Mesothelial cell of epicardium (in vitro differentiated cells): ENCODE data around the gene KRT38. TPM values are rescaled to one million over a fixed set of nuclear protein-coding genes. Genes with fewer than 3 reads are reported as not detected.

Experiments
- DNase-seq, 2 experiments: peaks; one replicate each; pipeline ENCODE4 v3.0.0; 2021; ENCODE audit warnings: low spot score in 2 of 2; ENCODE audit not compliant: unreplicated experiment in 2 of 2
- H3K27ac Mint-ChIP-seq: 2 replicates; pipeline ENCODE4 v1.8.0; 2021; ENCODE audit warnings: mixed read lengths
- H3K27me3 Mint-ChIP-seq: 2 replicates; pipeline ENCODE4 v1.8.0; 2021; ENCODE audit warnings: low read depth, mixed read lengths
- H3K36me3 Mint-ChIP-seq: 2 replicates; pipeline ENCODE4 v1.8.0; 2021; ENCODE audit warnings: mixed read lengths
- H3K4me1 Mint-ChIP-seq: 2 replicates; pipeline ENCODE4 v1.8.0; 2021; ENCODE audit warnings: mixed read lengths
- H3K4me3 Mint-ChIP-seq: 2 replicates; pipeline ENCODE4 v1.8.0; 2021; ENCODE audit warnings: mild to moderate bottlenecking, moderate library complexity, mixed read lengths
- H3K9me3 Mint-ChIP-seq: 2 replicates; pipeline ENCODE4 v1.8.0; 2021; ENCODE audit warnings: mixed read lengths
- CTCF ChIP-seq: fragments of 200-600 bp; sonication (generic); IDR thresholded peaks from one replicate; pipeline ENCODE4 v1.5.0; 2021; ENCODE audit warnings: antibody characterized with exemption; ENCODE audit not compliant: unreplicated experiment
- total RNA-seq: library from RNA; stranded (reverse); gene quantifications from 3 replicates; pipeline ENCODE4 v1.2.1, GENCODE V29; 2021

Gene KRT38
- total RNA-seq, 1 donor from 2014 or later, result not detected

- peaks cover 10% of the 10 kb centered on the region for H3K9me3 Mint-ChIP-seq
- no peaks in the 10 kb centered on the region for H3K27me3 Mint-ChIP-seq
- H3K27ac Mint-ChIP-seq, result no peak overlapping the region
- H3K36me3 Mint-ChIP-seq, result peaks cover 6% of the 10 kb centered on the region
- TF ChIP-seq CTCF, result no peak
- no peak for DNase-seq
- H3K4me1 Mint-ChIP-seq, result peaks cover 14% of the 10 kb centered on the region
- H3K4me3 Mint-ChIP-seq, result no peak overlapping the region
Measured at GRCh38 chr17:41390411-41390938, 50.3 kb downstream of the KRT38 start.

GRCh38 chr17:41387670-41388069 lies 53.1 kb downstream of the KRT38 start:
- no peak for DNase-seq
- Mint-ChIP-seq H3K4me3 (no peak overlapping the region), H3K9me3 (peaks cover 10% of the 10 kb centered on the region), H3K27ac (no peak overlapping the region), H3K36me3 (peaks cover 6% of the 10 kb centered on the region), H3K4me1 (peaks cover 13% of the 10 kb centered on the region), H3K27me3 (no peaks in the 10 kb centered on the region)
- TF ChIP-seq CTCF, result no peak

GRCh38 chr17:41386227-41386626 lies 54.6 kb downstream of the KRT38 start:
- no peak for TF ChIP-seq CTCF
- Mint-ChIP-seq H3K27me3 (no peaks in the 10 kb centered on the region), H3K36me3 (peaks cover 6% of the 10 kb centered on the region), H3K4me1 (peaks cover 10% of the 10 kb centered on the region), H3K27ac (no peak overlapping the region), H3K9me3 (peaks cover 10% of the 10 kb centered on the region), H3K4me3 (no peak overlapping the region)
- DNase-seq, result no peak

Other genes with a start within 250 kb of the KRT38 start
- not detected in 3 replicates for gene KRTAP9-2, start 214.3 kb downstream of the KRT38 start, total RNA-seq
- gene KRTAP9-3, start 208.5 kb downstream of the KRT38 start, total RNA-seq, result not detected in 3 replicates
- gene KRTAP9-8, start 203.0 kb downstream of the KRT38 start, total RNA-seq, result not detected in 3 replicates
- not detected in 3 replicates for gene KRTAP9-4, start 191.3 kb downstream of the KRT38 start, total RNA-seq
- not detected in 3 replicates for gene KRTAP9-9, start 185.6 kb downstream of the KRT38 start, total RNA-seq
- not detected in 3 replicates for gene KRTAP9-6, start 175.6 kb downstream of the KRT38 start, total RNA-seq
- gene KRTAP9-7, start 165.3 kb downstream of the KRT38 start, total RNA-seq, result not detected in 3 replicates
- not detected in 3 replicates for gene KRTAP29-1, start 138.1 kb downstream of the KRT38 start, total RNA-seq
- gene KRTAP16-1, start 131.7 kb downstream of the KRT38 start, total RNA-seq, result not detected in 3 replicates
- gene KRTAP17-1, start 125.3 kb downstream of the KRT38 start, total RNA-seq, result not detected in 3 replicates
- gene KRT33A, start 90.2 kb downstream of the KRT38 start, total RNA-seq, result not detected in 3 replicates
- gene KRT33B, start 71.2 kb downstream of the KRT38 start, total RNA-seq, result not detected in 3 replicates
- not detected in 3 replicates for gene KRT34, start 58.7 kb downstream of the KRT38 start, total RNA-seq
- gene KRT31, start 43.4 kb downstream of the KRT38 start, total RNA-seq, result not detected in 3 replicates
- gene KRT37, start 16.4 kb downstream of the KRT38 start, total RNA-seq, result not detected in 3 replicates
- gene KRT32, start 26.4 kb upstream of the KRT38 start, total RNA-seq, result not detected in 3 replicates
- not detected in 3 replicates for gene KRT35, start 40.2 kb upstream of the KRT38 start, total RNA-seq
- gene KRT36, start 48.9 kb upstream of the KRT38 start, total RNA-seq, result not detected in 3 replicates
- 5.3 to 7.0 TPM (median 6.3 TPM) in 3 replicates for gene KRT13, start 64.6 kb upstream of the KRT38 start, total RNA-seq
- 8.5 to 10.2 TPM (median 8.7 TPM) in 3 replicates for gene KRT15, start 77.9 kb upstream of the KRT38 start, total RNA-seq
- 366 to 377 TPM (median 368 TPM) in 3 replicates for gene KRT19, start 87.3 kb upstream of the KRT38 start, total RNA-seq
- gene KRT9, start 131.1 kb upstream of the KRT38 start, total RNA-seq, result not detected in 3 replicates
- gene KRT14, start 145.9 kb upstream of the KRT38 start, total RNA-seq, result 0.45 TPM in 1 of 3 replicates, not detected in the others
- 0.40 to 0.79 TPM (median 0.40 TPM) in 3 replicates for gene KRT16, start 171.8 kb upstream of the KRT38 start, total RNA-seq
- gene KRT17, start 183.6 kb upstream of the KRT38 start, total RNA-seq, result 221 to 238 TPM (median 232 TPM) in 3 replicates
- gene EIF1, start 247.9 kb upstream of the KRT38 start, total RNA-seq, result 600 to 610 TPM (median 606 TPM) in 3 replicates